ENCODE results near the gene APBA1.

Gene APBA1

DNA sequence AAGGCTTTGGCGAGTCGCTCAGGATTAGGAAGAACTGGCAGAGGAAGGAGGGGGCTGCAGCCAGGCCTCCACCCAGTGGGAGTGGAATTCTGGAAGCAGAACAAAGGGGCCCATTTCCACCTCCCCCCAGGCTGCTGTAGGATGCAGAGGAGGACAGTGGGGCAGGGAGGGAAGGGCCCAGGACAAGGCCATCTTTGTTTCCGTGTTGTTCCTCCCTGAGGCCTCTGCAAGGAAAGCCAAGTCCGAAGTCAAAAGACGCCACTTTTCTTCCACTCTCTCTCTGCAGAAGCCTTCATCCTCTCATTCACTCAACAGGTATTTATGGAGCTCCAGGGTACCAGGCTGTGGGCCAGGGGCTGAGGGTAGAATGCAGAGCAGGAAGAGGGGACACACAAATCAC lies 276.5 kb downstream of the APBA1 start:
- no peak for ATAC-seq
- TF ChIP-seq ZNF565 (CRISPR knock-in tag; conservative IDR thresholded peaks at IDR 0.05; ENCODE audit: low read depth): no peak
- TF ChIP-seq, protein P1, sequence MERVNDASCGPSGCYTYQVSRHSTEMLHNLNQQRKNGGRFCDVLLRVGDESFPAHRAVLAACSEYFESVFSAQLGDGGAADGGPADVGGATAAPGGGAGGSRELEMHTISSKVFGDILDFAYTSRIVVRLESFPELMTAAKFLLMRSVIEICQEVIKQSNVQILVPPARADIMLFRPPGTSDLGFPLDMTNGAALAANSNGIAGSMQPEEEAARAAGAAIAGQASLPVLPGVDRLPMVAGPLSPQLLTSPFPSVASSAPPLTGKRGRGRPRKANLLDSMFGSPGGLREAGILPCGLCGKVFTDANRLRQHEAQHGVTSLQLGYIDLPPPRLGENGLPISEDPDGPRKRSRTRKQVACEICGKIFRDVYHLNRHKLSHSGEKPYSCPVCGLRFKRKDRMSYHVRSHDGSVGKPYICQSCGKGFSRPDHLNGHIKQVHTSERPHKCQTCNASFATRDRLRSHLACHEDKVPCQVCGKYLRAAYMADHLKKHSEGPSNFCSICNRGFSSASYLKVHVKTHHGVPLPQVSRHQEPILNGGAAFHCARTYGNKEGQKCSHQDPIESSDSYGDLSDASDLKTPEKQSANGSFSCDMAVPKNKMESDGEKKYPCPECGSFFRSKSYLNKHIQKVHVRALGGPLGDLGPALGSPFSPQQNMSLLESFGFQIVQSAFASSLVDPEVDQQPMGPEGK (CRISPR knock-in tag; IDR thresholded peaks at IDR 0.05; ENCODE audit: borderline replicate concordance): no peak
- TF ChIP-seq ZNF8 (CRISPR knock-in tag; IDR thresholded peaks at IDR 0.05): no peak
- TF ChIP-seq ESRRG (CRISPR knock-in tag; IDR thresholded peaks at IDR 0.05): no peak
- TF ChIP-seq RARB (CRISPR knock-in tag; IDR thresholded peaks at IDR 0.05): no peak
- TF ChIP-seq ARNTL (CRISPR knock-in tag; IDR thresholded peaks at IDR 0.05; ENCODE audit: borderline replicate concordance, low read depth): no peak

DNA sequence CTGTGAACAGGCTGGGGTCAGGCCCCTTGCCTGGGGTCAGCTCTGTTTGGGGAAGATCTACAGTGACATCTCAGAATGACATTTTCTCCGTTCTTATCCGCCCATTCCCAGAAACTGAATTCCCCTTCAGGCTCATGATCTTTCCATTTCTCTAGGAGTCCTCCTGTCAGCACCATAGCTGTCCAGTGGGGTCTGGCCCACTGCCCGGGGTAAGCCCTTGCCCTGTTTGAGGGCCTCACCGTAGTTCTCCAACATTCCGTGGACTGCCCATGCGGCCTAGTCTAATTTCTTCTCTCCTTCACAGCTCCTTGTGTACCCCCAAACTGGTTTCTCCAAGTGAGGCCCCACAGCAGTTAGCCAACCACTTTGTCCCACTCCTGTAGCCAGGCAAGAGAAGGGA lies 278.7 kb downstream of the APBA1 start:
- no peak for ATAC-seq
- TF ChIP-seq ZNF8 (CRISPR knock-in tag; IDR thresholded peaks at IDR 0.05) (no peak), ZFP30 (CRISPR knock-in tag; IDR thresholded peaks at IDR 0.05) (no peak), SNAI2 (CRISPR knock-in tag; IDR thresholded peaks at IDR 0.05) (no peak), CSDC2 (CRISPR knock-in tag; IDR thresholded peaks at IDR 0.05) (no peak), ZNF565 (CRISPR knock-in tag; conservative IDR thresholded peaks at IDR 0.05; ENCODE audit: low read depth) (no peak), PPARA (CRISPR knock-in tag; IDR thresholded peaks at IDR 0.05; ENCODE audit: borderline replicate concordance) (no peak), BACH2 (CRISPR knock-in tag; IDR thresholded peaks at IDR 0.05; ENCODE audit: borderline replicate concordance) (no peak), RARB (CRISPR knock-in tag; IDR thresholded peaks at IDR 0.05) (no peak), ISL1 (CRISPR knock-in tag; IDR thresholded peaks at IDR 0.05) (no peak), ZNF70 (CRISPR knock-in tag; IDR thresholded peaks at IDR 0.05) (no peak), OSR1 (CRISPR knock-in tag; IDR thresholded peaks at IDR 0.05) (no peak), GLIS3 (CRISPR knock-in tag; IDR thresholded peaks at IDR 0.05) (no peak), ZFP3 (CRISPR knock-in tag; IDR thresholded peaks at IDR 0.05) (no peak), ESRRG (CRISPR knock-in tag; IDR thresholded peaks at IDR 0.05) (no peak), TCF4 (CRISPR knock-in tag; IDR thresholded peaks at IDR 0.05; ENCODE audit: borderline replicate concordance) (no peak), TOX (CRISPR knock-in tag; IDR thresholded peaks at IDR 0.05; ENCODE audit: borderline replicate concordance) (no peak)
- TF ChIP-seq, protein P2, sequence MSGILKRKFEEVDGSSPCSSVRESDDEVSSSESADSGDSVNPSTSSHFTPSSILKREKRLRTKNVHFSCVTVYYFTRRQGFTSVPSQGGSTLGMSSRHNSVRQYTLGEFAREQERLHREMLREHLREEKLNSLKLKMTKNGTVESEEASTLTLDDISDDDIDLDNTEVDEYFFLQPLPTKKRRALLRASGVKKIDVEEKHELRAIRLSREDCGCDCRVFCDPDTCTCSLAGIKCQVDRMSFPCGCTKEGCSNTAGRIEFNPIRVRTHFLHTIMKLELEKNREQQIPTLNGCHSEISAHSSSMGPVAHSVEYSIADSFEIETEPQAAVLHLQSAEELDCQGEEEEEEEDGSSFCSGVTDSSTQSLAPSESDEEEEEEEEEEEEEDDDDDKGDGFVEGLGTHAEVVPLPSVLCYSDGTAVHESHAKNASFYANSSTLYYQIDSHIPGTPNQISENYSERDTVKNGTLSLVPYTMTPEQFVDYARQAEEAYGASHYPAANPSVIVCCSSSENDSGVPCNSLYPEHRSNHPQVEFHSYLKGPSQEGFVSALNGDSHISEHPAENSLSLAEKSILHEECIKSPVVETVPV (CRISPR knock-in tag; IDR thresholded peaks at IDR 0.05): no peak
- TF ChIP-seq, protein P3, sequence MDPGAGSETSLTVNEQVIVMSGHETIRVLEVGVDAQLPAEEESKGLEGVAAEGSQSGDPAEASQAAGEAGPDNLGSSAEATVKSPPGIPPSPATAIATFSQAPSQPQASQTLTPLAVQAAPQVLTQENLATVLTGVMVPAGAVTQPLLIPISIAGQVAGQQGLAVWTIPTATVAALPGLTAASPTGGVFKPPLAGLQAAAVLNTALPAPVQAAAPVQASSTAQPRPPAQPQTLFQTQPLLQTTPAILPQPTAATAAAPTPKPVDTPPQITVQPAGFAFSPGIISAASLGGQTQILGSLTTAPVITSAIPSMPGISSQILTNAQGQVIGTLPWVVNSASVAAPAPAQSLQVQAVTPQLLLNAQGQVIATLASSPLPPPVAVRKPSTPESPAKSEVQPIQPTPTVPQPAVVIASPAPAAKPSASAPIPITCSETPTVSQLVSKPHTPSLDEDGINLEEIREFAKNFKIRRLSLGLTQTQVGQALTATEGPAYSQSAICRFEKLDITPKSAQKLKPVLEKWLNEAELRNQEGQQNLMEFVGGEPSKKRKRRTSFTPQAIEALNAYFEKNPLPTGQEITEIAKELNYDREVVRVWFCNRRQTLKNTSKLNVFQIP (CRISPR knock-in tag; IDR thresholded peaks at IDR 0.05; ENCODE audit: borderline replicate concordance, low read depth): no peak

DNA sequence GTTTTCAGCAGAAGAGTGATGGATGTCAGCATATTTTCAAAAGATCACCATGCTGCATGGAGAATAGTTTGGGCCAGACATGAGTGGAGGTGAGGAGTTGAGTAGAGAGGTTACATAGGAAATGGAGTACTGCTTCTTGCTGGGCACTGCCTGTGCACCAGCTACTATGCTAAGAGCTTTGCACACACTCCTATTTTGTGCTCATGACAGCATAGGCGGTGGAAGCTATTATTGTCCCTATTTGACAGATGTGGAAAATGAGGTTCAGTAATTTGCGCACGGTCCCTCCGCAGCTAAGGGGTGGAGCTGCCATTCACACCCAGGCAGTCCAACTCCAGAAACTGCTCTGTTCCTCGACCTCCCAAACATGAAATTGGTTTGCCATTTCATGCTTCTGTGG lies 279.3 kb downstream of the APBA1 start:
- TF ChIP-seq ZC3H10 (CRISPR knock-in tag; IDR thresholded peaks at IDR 0.05): no peak
- TF ChIP-seq, protein P3 (CRISPR knock-in tag; IDR thresholded peaks at IDR 0.05; ENCODE audit: borderline replicate concordance, low read depth): no peak
- no peak for TF ChIP-seq GLIS3 (CRISPR knock-in tag; IDR thresholded peaks at IDR 0.05)
- TF ChIP-seq, protein P2 (CRISPR knock-in tag; IDR thresholded peaks at IDR 0.05): no peak
- TF ChIP-seq TCF4 (CRISPR knock-in tag; IDR thresholded peaks at IDR 0.05; ENCODE audit: borderline replicate concordance): no peak
- TF ChIP-seq ZNF565 (CRISPR knock-in tag; conservative IDR thresholded peaks at IDR 0.05; ENCODE audit: low read depth): no peak
- TF ChIP-seq ISL1 (CRISPR knock-in tag; IDR thresholded peaks at IDR 0.05): no peak
- TF ChIP-seq TOX (CRISPR knock-in tag; IDR thresholded peaks at IDR 0.05; ENCODE audit: borderline replicate concordance): no peak
- TF ChIP-seq, protein P4, sequence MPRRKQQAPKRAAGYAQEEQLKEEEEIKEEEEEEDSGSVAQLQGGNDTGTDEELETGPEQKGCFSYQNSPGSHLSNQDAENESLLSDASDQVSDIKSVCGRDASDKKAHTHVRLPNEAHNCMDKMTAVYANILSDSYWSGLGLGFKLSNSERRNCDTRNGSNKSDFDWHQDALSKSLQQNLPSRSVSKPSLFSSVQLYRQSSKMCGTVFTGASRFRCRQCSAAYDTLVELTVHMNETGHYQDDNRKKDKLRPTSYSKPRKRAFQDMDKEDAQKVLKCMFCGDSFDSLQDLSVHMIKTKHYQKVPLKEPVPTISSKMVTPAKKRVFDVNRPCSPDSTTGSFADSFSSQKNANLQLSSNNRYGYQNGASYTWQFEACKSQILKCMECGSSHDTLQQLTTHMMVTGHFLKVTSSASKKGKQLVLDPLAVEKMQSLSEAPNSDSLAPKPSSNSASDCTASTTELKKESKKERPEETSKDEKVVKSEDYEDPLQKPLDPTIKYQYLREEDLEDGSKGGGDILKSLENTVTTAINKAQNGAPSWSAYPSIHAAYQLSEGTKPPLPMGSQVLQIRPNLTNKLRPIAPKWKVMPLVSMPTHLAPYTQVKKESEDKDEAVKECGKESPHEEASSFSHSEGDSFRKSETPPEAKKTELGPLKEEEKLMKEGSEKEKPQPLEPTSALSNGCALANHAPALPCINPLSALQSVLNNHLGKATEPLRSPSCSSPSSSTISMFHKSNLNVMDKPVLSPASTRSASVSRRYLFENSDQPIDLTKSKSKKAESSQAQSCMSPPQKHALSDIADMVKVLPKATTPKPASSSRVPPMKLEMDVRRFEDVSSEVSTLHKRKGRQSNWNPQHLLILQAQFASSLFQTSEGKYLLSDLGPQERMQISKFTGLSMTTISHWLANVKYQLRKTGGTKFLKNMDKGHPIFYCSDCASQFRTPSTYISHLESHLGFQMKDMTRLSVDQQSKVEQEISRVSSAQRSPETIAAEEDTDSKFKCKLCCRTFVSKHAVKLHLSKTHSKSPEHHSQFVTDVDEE (CRISPR knock-in tag; IDR thresholded peaks at IDR 0.05): no peak
- TF ChIP-seq SNAI2 (CRISPR knock-in tag; IDR thresholded peaks at IDR 0.05): no peak
- TF ChIP-seq, protein P5, sequence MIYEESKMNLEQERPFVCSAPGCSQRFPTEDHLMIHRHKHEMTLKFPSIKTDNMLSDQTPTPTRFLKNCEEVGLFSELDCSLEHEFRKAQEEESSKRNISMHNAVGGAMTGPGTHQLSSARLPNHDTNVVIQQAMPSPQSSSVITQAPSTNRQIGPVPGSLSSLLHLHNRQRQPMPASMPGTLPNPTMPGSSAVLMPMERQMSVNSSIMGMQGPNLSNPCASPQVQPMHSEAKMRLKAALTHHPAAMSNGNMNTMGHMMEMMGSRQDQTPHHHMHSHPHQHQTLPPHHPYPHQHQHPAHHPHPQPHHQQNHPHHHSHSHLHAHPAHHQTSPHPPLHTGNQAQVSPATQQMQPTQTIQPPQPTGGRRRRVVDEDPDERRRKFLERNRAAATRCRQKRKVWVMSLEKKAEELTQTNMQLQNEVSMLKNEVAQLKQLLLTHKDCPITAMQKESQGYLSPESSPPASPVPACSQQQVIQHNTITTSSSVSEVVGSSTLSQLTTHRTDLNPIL (CRISPR knock-in tag; IDR thresholded peaks at IDR 0.05; ENCODE audit: low read depth): no peak
- TF ChIP-seq ZFP30 (CRISPR knock-in tag; IDR thresholded peaks at IDR 0.05): no peak
- TF ChIP-seq OSR1 (CRISPR knock-in tag; IDR thresholded peaks at IDR 0.05): no peak
- no peak for TF ChIP-seq ARNTL (CRISPR knock-in tag; IDR thresholded peaks at IDR 0.05; ENCODE audit: borderline replicate concordance, low read depth)
- TF ChIP-seq BACH2 (CRISPR knock-in tag; IDR thresholded peaks at IDR 0.05; ENCODE audit: borderline replicate concordance): no peak
- ATAC-seq: no peak

All from SK-N-SH treated with all-trans-retinoic acid at 6 μM for 48 hours (cell line).